HL-60/S4 treated with retinoic acid at 250 ng/mL for 4 days and 3 days (cell line): Measurements from ENCODE around the gene SOX13.

Experiments
- in situ Hi-C: fragments of 300-500 bp; cut with MboI; formaldehyde crosslinking; loops from 2 replicates; pipeline ENCODE4 v1.7.0; 2022; ENCODE audit warnings: low sequenced_read_pairs

The SOX13 gene

DNA sequence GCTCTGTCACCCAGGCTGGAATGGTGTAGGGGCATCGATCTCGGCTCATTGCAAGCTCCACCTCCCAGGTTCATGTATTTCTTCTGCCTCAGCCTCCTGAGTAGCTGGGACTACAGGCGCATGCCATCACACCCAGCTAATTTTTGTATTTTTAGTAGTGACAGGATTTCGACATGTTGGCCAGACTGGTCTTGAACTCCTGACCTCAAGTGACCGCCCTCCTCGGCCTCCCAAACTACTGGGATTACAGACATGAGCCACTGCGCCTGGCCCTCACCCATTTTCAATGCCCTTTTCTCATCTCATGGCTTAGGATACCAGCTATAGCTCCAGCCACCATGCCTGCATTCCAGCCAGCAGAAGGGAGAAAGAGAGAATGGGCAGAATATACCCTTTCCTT lies 12.9 kb upstream of the SOX13 start:
- in situ Hi-C loops: no loop called here

DNA sequence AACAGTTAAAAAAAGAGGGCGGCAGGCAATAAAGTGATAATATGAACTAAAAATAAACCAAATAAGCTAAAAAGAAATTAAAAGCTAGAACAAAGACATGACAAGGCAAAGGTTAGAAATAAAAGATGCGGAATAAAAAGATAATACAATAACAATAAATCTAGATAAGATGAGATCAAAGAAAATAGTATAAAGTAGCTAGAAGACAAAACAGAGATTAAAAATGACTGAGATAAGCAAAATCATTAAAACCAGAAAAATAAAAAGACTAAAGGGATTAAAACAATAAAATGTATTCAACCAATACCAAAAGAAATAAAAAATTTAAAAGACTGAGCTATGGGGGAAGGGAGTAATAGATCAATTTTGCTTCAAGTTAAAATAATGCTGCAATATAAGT lies 10.8 kb upstream of the SOX13 start:
- in situ Hi-C loops: no loop called here

DNA sequence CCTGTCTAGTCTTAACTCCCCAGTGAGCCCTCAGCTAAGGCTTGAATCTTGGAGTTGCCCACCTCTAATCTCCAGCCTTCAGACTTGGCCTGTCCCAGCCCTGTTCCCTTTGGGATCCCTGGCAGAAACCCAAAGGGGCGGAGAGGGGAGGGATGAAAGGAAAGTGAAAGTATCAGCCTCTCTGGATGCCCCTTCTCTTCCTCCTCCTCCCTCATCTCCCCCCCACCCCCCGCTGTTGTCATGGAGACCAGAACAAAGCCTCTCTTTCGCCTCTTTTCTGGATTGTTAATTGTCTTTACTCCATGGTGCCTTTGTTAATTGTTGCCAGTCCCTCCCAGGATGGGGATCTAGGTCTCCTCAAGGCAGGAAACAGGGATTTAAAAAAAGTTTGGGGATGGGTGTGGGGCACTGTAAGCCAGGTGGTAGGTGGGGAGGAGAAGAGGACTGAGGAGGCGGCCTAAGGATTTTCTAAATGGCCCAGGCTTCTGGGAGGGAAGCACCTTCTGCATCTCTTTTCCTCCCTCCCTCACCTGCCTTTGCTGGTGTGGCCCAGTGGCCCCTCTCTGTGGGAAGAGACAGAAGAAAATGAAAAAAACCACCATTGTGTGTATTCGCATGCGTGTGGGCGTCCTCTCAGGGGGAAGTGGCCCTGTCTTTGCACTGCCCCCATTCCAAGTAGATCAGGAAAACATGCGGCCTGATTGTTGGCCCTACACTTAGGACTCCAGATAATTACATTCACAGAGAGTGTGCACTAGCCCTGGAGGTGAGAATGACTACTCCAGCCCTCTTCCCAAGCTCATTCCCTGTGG lies 7.5 kb upstream of the SOX13 start:
- in situ Hi-C loops: no loop called here

DNA sequence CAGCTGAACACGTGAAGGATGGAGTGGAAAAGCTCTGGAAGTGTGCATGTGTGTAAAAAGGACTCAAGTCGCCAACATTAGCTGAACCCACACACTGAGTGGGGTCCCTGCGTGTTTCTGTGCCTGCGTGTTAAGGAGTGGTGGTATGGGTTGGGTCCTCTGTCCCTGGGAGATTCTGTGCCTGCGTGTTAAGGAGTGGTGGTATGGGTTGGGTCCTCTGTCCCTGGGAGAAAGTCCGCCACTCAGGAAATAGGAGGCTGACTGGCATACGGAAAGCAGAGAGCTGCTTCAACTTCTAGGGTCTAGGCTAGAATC lies 7.0 kb upstream of the SOX13 start:
- in situ Hi-C loops: no loop called here

DNA sequence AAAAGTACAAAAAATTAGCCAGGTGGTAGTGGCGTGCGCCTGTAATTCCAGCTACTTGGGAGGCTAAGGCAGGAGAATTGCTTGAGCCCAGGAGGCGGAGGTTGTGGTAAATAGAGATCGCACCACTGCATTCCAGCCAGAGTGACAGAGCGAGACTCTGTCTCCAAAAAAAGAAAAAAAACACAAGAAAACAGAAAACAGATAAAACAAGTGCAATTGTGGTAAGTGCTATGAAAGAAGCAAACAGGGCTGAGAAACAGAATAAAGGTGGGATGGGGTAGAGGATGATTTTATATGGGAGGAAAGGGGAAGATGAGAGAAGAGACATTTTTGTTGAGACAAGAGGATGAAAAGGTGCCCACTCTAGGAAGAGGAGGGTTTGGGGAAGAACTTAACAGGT lies 5.0 kb upstream of the SOX13 start:
- in situ Hi-C loops: no loop called here

- in situ Hi-C loops: no loop called here
These were observed 3.0 kb upstream of the SOX13 start for GRCh38 chr1:204069887-204070286.

GRCh38 chr1:204070895-204071294 lies 2.0 kb upstream of the SOX13 start:
- in situ Hi-C loops: no loop called here

GRCh38 chr1:204073837-204074273 lies 940 bp downstream of the SOX13 start:
- in situ Hi-C loops: no loop called here

DNA sequence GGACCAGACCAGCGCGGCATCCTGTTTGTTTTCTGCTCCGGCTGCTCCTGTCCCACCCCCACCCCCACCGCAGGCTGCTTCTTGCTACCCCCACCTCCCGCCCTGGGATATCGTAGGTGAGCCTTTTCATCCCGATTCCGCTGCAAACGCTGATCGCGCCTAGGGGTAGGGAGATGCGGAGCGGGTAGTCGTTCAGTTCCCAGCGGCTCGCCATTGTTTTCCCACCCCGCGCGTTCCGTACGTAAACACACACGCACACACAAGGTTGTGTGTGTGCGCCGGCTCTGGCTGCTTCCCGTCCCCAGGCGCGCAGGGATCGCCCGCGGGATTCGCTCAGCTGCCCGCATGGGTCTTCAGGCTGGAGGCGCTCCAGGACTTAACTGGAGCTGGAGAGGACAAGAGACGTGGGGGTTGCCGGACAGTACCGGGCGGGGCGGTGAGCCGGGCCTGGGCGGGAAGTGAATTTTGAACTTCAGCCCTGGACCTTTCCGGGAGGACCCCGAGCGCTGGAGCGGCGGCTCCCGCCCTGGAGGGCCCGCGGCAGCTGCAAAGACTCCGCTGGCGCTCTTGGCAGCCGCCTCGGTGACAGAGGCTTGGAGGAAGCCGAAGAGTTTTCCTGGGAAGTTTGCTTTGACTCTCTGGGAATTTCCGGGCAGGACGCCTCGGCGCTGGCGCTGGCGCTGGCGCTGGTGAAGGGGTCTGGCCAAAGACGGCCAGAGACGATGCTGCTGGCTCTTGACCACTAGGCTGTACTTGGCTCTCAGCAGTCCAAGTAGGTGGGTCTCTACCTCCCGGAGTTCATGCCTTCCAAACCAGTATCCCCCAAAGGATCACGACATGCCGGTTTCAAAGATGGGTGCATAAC lies 1.6 kb downstream of the SOX13 start:
- in situ Hi-C loops: no loop called here

DNA sequence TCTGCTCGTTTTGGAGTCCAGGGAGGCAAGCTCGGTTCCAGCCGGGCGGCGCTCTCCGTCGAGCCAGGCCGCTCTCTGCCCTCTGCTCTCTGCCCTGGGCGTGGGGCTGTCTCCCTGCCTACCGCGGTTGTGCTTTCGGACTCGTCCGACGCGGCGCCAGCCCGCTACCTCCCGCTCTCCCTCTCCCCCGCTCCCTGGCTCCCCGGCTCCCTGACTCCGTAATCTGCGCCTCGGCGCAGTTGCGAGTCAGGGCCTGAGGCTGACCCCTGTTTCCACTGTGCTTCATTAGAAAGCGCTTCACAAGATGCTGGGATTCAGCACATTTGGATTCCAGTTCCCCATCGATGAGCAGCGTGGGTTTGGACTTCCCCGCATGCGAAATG lies 2.2 kb downstream of the SOX13 start:
- in situ Hi-C loops: no loop called here

DNA sequence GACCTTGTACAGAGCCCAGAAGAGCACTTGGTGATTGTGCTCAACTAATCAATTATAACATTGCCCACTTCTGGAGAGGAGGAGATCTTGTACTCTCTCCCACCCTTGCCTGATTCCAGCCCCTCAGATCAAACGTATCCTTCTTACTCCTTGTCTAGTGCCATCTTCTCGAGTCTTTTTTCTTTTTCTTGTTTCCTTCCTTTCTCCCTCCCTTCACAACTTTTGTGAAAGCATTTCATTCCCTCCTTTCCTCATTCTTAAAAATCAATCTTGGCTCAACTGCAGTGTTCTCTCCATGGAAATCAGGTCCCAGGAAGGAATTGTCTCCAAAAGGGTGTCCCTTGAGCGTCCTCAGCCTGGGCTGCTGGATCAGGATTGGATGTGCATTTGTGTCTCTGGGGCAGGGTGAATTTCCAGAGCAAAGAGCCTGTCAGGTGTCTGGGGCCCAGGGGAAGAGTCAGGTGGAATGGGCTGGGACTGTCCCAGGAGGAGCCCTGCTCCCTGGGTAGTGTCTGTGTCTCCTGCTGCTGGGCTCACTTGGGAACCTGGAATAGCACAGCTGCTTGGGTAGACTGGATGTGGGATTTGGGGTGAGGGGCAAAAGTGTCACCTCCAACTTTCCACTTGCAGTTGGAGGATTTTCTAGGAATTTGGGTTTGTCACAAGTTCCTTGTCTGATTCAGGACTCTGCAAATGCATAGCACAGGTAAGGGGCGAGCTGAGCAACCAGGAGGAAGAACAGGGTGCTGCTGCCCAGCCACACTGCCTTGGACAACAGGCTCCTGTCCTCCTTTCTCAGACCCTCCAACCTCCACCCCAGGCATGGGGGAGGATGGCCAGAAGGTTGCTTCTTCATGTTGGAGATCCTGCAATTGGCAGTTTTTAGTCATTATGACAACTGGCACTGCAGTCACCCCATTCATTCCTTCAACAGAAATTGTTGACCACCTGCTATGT lies 3.3 kb downstream of the SOX13 start:
- in situ Hi-C loops: no loop called here

DNA sequence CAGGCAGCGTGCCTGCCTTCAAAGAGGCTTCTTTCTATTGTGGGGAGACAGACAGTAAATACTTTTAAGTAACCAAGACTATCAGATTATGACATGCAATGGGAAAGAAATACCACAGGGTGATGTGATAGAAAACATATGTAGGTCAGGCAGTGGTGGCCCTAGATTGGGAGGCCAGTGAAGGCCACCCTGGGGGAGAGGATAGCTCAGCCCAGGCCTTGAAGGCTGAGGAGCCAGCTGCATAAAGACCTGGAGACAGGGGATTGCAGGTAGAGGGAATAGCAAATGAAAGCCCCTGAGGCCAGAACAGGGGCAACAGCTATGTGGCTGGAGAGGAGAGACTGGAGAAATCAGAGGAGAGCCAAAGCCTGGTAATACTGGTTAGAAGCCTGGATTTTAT lies 4.0 kb downstream of the SOX13 start:
- in situ Hi-C loops: no loop called here

- in situ Hi-C loops: no loop called here
These were observed 5.2 kb downstream of the SOX13 start for GRCh38 chr1:204077979-204078696.

- in situ Hi-C loops: no loop called here
These were observed 6.7 kb downstream of the SOX13 start for GRCh38 chr1:204079608-204079999.

GRCh38 chr1:204080163-204080903 lies 7.4 kb downstream of the SOX13 start:
- in situ Hi-C loops: no loop called here

DNA sequence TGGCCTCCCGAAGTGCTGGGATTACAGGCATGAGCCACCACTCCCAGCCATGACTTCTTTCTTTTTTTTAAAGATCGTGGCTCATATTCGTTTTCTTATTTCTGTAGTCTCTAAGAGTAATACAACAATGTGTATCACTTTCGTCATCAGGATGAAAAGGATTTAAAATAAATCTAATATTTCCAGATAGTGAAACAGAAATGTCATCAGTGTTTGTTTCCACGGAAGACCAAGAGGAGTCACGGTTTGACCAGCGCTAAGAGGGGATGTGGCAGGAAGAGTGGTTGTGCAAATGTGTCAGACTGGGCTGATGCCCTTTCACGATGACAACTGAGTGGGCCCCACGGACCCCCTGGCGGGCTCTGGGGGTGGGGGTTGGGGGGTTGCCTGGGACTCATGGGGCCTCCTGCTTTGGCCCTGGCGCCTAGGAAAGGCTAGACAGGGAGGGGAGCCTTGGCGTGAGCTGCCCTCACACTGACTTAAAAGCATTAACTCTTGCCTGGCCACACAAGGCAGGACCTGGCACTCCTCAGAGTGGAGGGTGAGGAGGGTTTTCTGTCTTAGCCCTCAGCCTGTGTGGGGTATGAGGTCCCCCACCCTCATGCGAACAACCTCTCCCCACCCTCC lies 8.4 kb downstream of the SOX13 start:
- in situ Hi-C loops: no loop called here

- in situ Hi-C loops: no loop called here
These were observed 9.0 kb downstream of the SOX13 start for GRCh38 chr1:204081791-204082513.

DNA sequence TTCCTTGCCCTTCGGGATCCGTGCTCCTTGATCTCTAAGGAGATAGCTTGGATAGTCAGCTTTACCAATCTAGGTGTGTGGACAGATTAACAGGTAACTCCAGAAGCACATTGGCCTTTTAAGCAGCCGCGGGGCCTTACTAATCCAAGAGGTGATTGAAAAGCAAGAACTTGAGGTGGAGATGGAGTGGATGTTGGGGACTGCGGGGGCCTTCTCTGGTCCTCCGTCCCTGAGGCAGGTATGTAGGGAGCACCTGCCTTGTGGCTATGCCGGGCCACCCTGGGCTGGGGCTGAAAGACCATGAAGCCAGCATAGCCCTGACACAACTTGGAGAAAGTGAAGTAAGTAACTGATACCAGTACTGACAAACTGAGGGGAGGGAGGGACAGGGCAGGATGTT lies 10.6 kb downstream of the SOX13 start:
- in situ Hi-C loops: no loop called here
